Ascending aorta (tissue), 2 donors: Measurements from ENCODE around the gene GNA14. TPM values are rescaled to one million over a fixed set of nuclear protein-coding genes. Genes with fewer than 3 reads are reported as not detected.

Experiments used
- DNase-seq, 2 donors: peaks; one replicate each; pipeline ENCODE4 v3.0.0-alpha.2; 2019; ENCODE audit warnings: low spot score in 2 of 2
- H3K27ac ChIP-seq, 2 donors: fragments of 200-600 bp; sonication (generic); one replicate each; pipeline ENCODE4 v1.5.1; 2016 to 2017; ENCODE audit warnings: mild to moderate bottlenecking in 1 of 2
- H3K27me3 ChIP-seq: fragments of 200-600 bp; sonication (generic); one replicate; pipeline ENCODE4 v1.5.1; 2017
- H3K36me3 ChIP-seq, 2 donors: fragments of 200-600 bp; sonication (generic); one replicate each; pipeline ENCODE4 v1.5.1; 2016
- H3K4me1 ChIP-seq, 2 donors: fragments of 200-600 bp; sonication (generic); one replicate each; pipeline ENCODE4 v1.5.1; 2016 to 2017; ENCODE audit warnings: mild to moderate bottlenecking in 1 of 2
- H3K4me3 ChIP-seq, 2 donors: fragments of 200-600 bp; sonication (generic); one replicate each; pipeline ENCODE4 v1.5.1; 2016 to 2017; ENCODE audit warnings: mild to moderate bottlenecking in 1 of 2
- H3K9me3 ChIP-seq, 2 donors: fragments of 200-600 bp; sonication (generic); one replicate each; pipeline ENCODE4 v1.5.1; 2016
- intact Hi-C: fragments of 100-400 bp; cut with DNase I; formaldehyde crosslinking; loops from one replicate; pipeline ENCODE4 v1.15.1; 2023
- total RNA-seq: library from RNA; depleted of rRNA; stranded (reverse); fragments of >200 nt; gene quantifications from one replicate; pipeline ENCODE4 v1.1.0, GENCODE V29; 2016
- TF ChIP-seq, protein P1 (sequence below), 3 experiments: fragments of 200-600 bp in 2 of 3; fragments of 450-650 bp in 1 of 3; sonication (generic) in 2 of 3; IDR thresholded peaks; one replicate each; pipeline ENCODE4 v1.5.1; 2016 to 2019; ENCODE audit warnings: antibody characterized with exemption in 3 of 3, mild to moderate bottlenecking in 1 of 3, moderate library complexity in 1 of 3

Gene GNA14
- total RNA-seq, 1 donor from 2014 or later, result 3.5 TPM

DNA sequence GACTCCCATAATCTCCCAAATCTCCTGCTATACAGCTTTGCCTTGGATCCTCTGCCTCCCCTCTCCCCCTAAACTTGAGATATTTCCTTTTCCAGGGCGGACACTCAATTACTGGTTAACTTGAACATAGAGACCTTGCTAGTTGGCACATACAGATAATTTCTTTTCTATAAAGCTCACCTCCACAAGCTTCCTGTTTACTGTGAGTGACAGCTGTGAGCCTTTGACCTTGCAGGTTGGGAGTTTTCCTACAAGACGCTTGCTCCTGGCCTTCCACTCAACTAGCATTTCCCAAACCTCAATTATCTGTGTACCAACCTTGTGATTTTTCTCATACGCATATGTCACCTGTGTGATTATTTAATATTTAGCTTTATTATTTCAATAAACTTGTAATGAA, 114.5 kb downstream of the GNA14 start:
- H3K27ac ChIP-seq, result no peak overlapping the region
- DNase-seq, result no peak
- H3K4me3 ChIP-seq, result no peak overlapping the region
- intact Hi-C loops, result no loop called here
- H3K4me1 ChIP-seq, result no peaks in the 10 kb centered on the region
- H3K27me3 ChIP-seq, result no peaks in the 10 kb centered on the region
- H3K36me3 ChIP-seq, result no peaks in the 10 kb centered on the region
- TF ChIP-seq, protein P1, sequence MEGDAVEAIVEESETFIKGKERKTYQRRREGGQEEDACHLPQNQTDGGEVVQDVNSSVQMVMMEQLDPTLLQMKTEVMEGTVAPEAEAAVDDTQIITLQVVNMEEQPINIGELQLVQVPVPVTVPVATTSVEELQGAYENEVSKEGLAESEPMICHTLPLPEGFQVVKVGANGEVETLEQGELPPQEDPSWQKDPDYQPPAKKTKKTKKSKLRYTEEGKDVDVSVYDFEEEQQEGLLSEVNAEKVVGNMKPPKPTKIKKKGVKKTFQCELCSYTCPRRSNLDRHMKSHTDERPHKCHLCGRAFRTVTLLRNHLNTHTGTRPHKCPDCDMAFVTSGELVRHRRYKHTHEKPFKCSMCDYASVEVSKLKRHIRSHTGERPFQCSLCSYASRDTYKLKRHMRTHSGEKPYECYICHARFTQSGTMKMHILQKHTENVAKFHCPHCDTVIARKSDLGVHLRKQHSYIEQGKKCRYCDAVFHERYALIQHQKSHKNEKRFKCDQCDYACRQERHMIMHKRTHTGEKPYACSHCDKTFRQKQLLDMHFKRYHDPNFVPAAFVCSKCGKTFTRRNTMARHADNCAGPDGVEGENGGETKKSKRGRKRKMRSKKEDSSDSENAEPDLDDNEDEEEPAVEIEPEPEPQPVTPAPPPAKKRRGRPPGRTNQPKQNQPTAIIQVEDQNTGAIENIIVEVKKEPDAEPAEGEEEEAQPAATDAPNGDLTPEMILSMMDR (IDR thresholded peaks at IDR 0.05), result no peak
- H3K9me3 ChIP-seq, result no peaks in the 10 kb centered on the region

DNA sequence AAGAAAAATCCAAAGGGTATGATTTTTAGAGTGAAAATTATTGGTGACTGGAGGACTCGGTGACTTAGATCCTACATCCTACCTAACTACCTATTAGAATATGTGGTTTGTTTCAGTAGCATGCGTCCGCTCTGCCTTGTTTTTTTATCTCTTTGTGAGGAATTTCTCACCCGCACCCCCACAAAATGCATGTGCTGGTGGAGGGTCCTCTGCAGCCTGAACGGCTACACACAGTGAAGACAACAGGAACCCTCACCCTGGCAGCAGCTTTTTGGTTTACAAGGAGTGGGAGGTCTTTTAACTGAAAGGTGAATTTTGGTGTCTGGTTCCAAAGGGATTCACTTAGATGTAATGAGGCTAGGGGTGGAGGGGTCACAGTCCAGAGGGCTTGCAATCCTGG, 115.5 kb downstream of the GNA14 start:
- Histone ChIP-seq H3K36me3 (no peaks in the 10 kb centered on the region), H3K27me3 (no peaks in the 10 kb centered on the region), H3K4me1 (no peaks in the 10 kb centered on the region), H3K4me3 (no peak overlapping the region), H3K27ac (no peak overlapping the region), H3K9me3 (no peaks in the 10 kb centered on the region)
- DNase-seq, result no peak
- TF ChIP-seq, protein P1 (IDR thresholded peaks at IDR 0.05), result no peak
- intact Hi-C loops, result no loop called here

DNA sequence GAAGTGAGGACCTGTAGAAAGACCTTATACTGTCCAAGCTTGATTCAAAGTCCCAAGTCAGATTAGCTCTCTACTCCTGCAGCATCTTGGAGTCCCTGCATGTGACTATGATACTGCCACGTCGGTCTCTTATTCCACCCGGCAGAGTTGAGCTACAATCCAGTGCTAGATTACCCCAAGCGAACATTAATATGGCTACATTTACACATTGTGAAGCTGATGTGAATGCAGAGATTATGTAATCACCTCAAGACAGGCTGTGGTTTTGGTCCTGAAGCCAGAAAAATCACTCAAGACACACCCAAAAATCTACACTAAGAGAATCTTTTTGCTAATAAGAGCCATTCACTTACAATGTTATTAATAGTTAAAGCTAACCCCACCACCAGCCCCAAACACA, 116.7 kb downstream of the GNA14 start:
- DNase-seq, result no peak
- no peak overlapping the region for H3K4me3 ChIP-seq
- H3K27me3 ChIP-seq, result no peaks in the 10 kb centered on the region
- H3K27ac ChIP-seq, result no peak overlapping the region
- H3K4me1 ChIP-seq, result no peaks in the 10 kb centered on the region
- intact Hi-C loops, result no loop called here
- TF ChIP-seq, protein P1 (IDR thresholded peaks at IDR 0.05), result no peak
- no peaks in the 10 kb centered on the region for H3K9me3 ChIP-seq
- no peaks in the 10 kb centered on the region for H3K36me3 ChIP-seq

DNA sequence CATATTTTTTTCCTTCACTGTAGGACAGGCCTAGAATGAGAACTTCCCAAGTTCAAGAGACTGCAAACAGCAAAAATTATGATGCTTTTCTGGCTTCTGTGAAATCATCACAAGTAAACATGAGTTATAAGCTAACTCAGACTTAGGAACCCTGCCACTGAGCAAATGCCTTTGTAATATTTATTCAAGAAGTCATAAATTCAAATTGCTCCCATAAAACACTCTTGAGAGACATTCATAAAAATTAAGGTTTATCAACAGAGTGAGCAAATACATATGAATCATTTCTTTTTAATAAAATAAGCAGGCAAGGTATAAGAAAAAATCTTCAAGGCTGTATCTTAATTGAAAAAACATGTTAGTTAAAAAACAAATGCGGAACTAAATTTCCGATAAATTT, 124.2 kb downstream of the GNA14 start:
- intact Hi-C loops, result no loop called here

DNA sequence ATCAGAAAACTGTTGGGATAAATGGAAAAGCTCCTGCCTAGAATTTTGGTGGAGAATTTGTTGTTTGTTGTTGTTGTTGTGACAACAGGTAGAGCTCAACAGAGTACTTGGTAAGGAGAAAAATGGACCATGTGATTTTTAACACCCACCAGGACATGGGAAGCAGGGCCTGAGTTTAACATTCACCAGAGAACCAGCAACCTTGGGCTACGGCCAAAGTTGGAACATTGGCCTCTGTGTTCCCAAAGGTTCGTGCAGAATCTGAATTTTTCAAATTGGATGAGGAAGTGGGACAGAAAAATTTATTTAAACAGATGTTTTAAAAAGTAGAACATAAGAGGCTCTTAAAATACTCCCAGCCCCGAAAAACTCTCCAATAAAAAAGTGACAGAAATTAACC, 127.0 kb downstream of the GNA14 start:
- intact Hi-C loops, result no loop called here
- Histone ChIP-seq H3K27ac (no peak overlapping the region), H3K9me3 (no peaks in the 10 kb centered on the region), H3K4me3 (no peak overlapping the region), H3K36me3 (no peaks in the 10 kb centered on the region), H3K4me1 (no peaks in the 10 kb centered on the region), H3K27me3 (no peaks in the 10 kb centered on the region)
- TF ChIP-seq, protein P1 (IDR thresholded peaks at IDR 0.05), result no peak
- DNase-seq, result no peak

More for the DNA sequence above, 124.2 kb downstream of the GNA14 start:
- no peaks in the 10 kb centered on the region for H3K9me3 ChIP-seq
- H3K4me3 ChIP-seq, result no peak overlapping the region
- H3K27ac ChIP-seq, result no peak overlapping the region
- H3K27me3 ChIP-seq, result no peaks in the 10 kb centered on the region
- no peaks in the 10 kb centered on the region for H3K4me1 ChIP-seq
- H3K36me3 ChIP-seq, result no peaks in the 10 kb centered on the region
- no peak for DNase-seq
- TF ChIP-seq, protein P1 (IDR thresholded peaks at IDR 0.05), result no peak

DNA sequence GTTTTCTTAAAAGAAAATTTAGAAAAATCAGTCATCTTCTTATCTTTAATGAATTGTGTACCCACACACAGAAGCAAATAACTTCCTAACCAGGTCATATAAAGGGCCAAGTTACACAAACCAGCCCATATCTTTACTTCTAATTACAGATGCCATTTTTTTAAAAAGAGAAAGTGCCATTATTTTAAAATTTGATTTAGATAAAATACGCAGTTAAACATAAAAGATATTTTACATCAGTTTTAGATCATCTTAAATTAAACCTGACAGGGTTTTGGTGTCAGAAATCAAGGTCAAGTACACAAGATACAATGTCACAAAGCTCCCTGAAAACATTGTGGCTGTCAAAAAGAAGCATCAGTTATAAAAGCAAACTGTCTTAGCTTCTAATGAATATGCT, 129.4 kb downstream of the GNA14 start:
- Histone ChIP-seq H3K4me1 (peaks cover 0 to 2% of the 10 kb centered on the region in 2 donors), H3K27ac (no peak overlapping the region), H3K9me3 (no peaks in the 10 kb centered on the region), H3K4me3 (no peak overlapping the region), H3K27me3 (no peaks in the 10 kb centered on the region), H3K36me3 (no peaks in the 10 kb centered on the region)
- DNase-seq, result no peak
- intact Hi-C loops, result no loop called here
- TF ChIP-seq, protein P1 (IDR thresholded peaks at IDR 0.05), result no peak
